ENCODE measurements around the gene CDHR2.

DNA sequence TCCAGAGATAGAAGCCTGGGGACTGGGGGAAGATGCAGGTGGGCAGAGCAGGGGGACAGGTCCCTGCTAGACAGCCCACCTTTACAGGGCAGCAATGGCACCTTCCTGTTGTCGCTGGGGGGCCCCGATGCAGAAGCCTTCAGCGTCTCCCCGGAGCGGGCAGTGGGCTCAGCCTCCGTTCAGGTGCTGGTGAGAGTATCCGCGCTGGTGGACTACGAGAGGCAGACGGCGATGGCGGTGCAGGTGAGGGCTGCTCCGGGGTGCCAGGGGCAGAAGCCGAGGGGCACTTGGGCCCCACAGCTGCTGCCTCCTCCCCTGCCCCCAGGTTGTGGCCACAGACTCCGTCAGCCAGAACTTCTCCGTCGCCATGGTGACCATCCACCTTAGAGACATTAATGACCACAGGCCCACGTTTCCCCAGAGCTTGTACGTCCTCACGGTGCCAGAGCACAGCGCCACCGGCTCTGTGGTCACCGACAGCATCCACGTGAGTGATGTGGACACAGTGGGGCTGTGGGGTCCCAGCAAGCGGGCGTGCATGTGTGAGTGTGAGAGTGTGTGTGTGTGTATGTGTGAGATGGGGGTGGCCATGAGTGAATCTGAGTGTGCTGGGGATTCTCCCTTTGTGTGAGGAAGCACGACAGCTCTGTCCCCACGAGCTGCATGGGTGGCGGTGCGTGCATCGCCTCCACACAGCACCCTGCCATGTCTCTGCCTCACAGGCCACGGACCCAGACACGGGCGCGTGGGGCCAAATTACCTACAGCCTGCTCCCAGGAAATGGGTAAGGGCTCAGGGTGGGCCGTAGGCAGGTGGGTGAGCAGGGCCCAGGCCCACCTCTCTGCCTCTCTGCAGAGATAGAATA is 28.4 kb downstream of the CDHR2 start:
- TF ChIP-seq, protein P1, sequence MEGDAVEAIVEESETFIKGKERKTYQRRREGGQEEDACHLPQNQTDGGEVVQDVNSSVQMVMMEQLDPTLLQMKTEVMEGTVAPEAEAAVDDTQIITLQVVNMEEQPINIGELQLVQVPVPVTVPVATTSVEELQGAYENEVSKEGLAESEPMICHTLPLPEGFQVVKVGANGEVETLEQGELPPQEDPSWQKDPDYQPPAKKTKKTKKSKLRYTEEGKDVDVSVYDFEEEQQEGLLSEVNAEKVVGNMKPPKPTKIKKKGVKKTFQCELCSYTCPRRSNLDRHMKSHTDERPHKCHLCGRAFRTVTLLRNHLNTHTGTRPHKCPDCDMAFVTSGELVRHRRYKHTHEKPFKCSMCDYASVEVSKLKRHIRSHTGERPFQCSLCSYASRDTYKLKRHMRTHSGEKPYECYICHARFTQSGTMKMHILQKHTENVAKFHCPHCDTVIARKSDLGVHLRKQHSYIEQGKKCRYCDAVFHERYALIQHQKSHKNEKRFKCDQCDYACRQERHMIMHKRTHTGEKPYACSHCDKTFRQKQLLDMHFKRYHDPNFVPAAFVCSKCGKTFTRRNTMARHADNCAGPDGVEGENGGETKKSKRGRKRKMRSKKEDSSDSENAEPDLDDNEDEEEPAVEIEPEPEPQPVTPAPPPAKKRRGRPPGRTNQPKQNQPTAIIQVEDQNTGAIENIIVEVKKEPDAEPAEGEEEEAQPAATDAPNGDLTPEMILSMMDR (IDR thresholded peaks at IDR 0.05) = no peak
- no peak for TF ChIP-seq ZNF232 (CRISPR knock-in tag; IDR thresholded peaks at IDR 0.05)
- no peak for TF ChIP-seq ESRRA (CRISPR knock-in tag; IDR thresholded peaks at IDR 0.05; ENCODE audit: borderline replicate concordance)
- no peak for TF ChIP-seq ZNF138 (CRISPR knock-in tag; conservative IDR thresholded peaks at IDR 0.05)
